HUES48 (cell line): Measurements from ENCODE around the gene SMS.

ENCODE experiments used
- H3K27ac ChIP-seq: one replicate; pipeline ENCODE4 v1.7.0; 2013; ENCODE audit warnings: low read depth, low read length, inconsistent platforms
- H3K27me3 ChIP-seq: 2 replicates; pipeline ENCODE4 v1.6.1; 2013; ENCODE audit warnings: mild to moderate bottlenecking, low read length; ENCODE audit not compliant: control insufficient read depth, insufficient read depth
- H3K36me3 ChIP-seq: 2 replicates; pipeline ENCODE4 v1.6.1; 2013; ENCODE audit warnings: low read length; ENCODE audit not compliant: control insufficient read depth, insufficient read depth
- H3K4me1 ChIP-seq: 2 replicates; pipeline ENCODE4 v1.6.1; 2013; ENCODE audit warnings: mild to moderate bottlenecking, low read length; ENCODE audit not compliant: control insufficient read depth, insufficient read depth
- H3K4me3 ChIP-seq: 2 replicates; pipeline ENCODE4 v1.5.1; 2013; ENCODE audit warnings: mild to moderate bottlenecking, low read depth, low read length
- H3K9ac ChIP-seq: 2 replicates; pipeline ENCODE4 v1.6.1; 2013; ENCODE audit warnings: mild to moderate bottlenecking, low read depth, low read length, moderate library complexity
- H3K9me3 ChIP-seq: 2 replicates; pipeline ENCODE4 v1.6.1; 2013; ENCODE audit warnings: low read length; ENCODE audit not compliant: control insufficient read depth, insufficient read depth

The SMS gene

GRCh38 chrX:21978346-21978745 lies 37.8 kb downstream of the SMS start:
- peaks cover 82% of the 10 kb centered on the region for H3K36me3 ChIP-seq

GRCh38 chrX:21982311-21982710 lies 41.8 kb downstream of the SMS start:
- Histone ChIP-seq H3K4me1 (no peaks in the 10 kb centered on the region), H3K9me3 (no peaks in the 10 kb centered on the region), H3K27ac (no peak overlapping the region), H3K9ac (no peak overlapping the region), H3K27me3 (no peaks in the 10 kb centered on the region), H3K36me3 (peaks cover 76% of the 10 kb centered on the region), H3K4me3 (no peak overlapping the region)

More at GRCh38 chrX:21978346-21978745, 37.8 kb downstream of the SMS start:
- Histone ChIP-seq H3K4me1 (no peaks in the 10 kb centered on the region), H3K27me3 (0 out of 2 replicates have a peak, but pooled peaks cover 2% of the 10 kb centered on the region), H3K9ac (no peak overlapping the region), H3K4me3 (no peak overlapping the region), H3K9me3 (no peaks in the 10 kb centered on the region), H3K27ac (no peak overlapping the region)

GRCh38 chrX:21985332-21985777 lies 44.8 kb downstream of the SMS start:
- no peaks in the 10 kb centered on the region for H3K9me3 ChIP-seq
- H3K4me3 ChIP-seq, result no peak overlapping the region
- H3K4me1 ChIP-seq, result no peaks in the 10 kb centered on the region
- H3K36me3 ChIP-seq, result peaks cover 77% of the 10 kb centered on the region
- H3K27me3 ChIP-seq, result no peaks in the 10 kb centered on the region
- no peak overlapping the region for H3K27ac ChIP-seq
- H3K9ac ChIP-seq, result no peak overlapping the region

- H3K4me1 ChIP-seq, result peaks cover 3% of the 10 kb centered on the region; the same call in 1 of the 2 replicates
- no peak overlapping the region for H3K9ac ChIP-seq
- H3K27ac ChIP-seq, result no peak overlapping the region
- no peak overlapping the region for H3K4me3 ChIP-seq
- peaks cover 76% of the 10 kb centered on the region for H3K36me3 ChIP-seq
- H3K9me3 ChIP-seq, result no peaks in the 10 kb centered on the region
- no peaks in the 10 kb centered on the region for H3K27me3 ChIP-seq
Observed at GRCh38 chrX:21986596-21986995, 46.1 kb downstream of the SMS start.

GRCh38 chrX:21989384-21989783 lies 48.9 kb downstream of the SMS start:
- Histone ChIP-seq H3K4me3 (no peak overlapping the region), H3K4me1 (peaks cover 11% of the 10 kb centered on the region; the same call in 1 of the 2 replicates), H3K27me3 (no peaks in the 10 kb centered on the region), H3K36me3 (peaks cover 92% of the 10 kb centered on the region), H3K27ac (no peak overlapping the region), H3K9me3 (no peaks in the 10 kb centered on the region), H3K9ac (no peak overlapping the region)

- no peak overlapping the region for H3K27ac ChIP-seq
- H3K4me3 ChIP-seq, result no peak overlapping the region
- no peaks in the 10 kb centered on the region for H3K9me3 ChIP-seq
- no peak overlapping the region for H3K9ac ChIP-seq
- H3K4me1 ChIP-seq, result peaks cover 11% of the 10 kb centered on the region; the same call in 1 of the 2 replicates
- H3K27me3 ChIP-seq, result no peaks in the 10 kb centered on the region
- peaks cover 88% of the 10 kb centered on the region for H3K36me3 ChIP-seq
Observed at GRCh38 chrX:21990832-21991231, 50.3 kb downstream of the SMS start.

- Histone ChIP-seq H3K4me1 (peaks cover 11% of the 10 kb centered on the region; the same call in 1 of the 2 replicates), H3K9me3 (no peaks in the 10 kb centered on the region), H3K27ac (no peak overlapping the region), H3K4me3 (no peak overlapping the region), H3K9ac (no peak overlapping the region), H3K36me3 (peaks cover 81% of the 10 kb centered on the region), H3K27me3 (no peaks in the 10 kb centered on the region)
Observed at GRCh38 chrX:21991504-21991903, 51.0 kb downstream of the SMS start.

- peaks cover 64% of the 10 kb centered on the region for H3K36me3 ChIP-seq
- peaks cover 11% of the 10 kb centered on the region; the same call in 1 of the 2 replicates for H3K4me1 ChIP-seq
- H3K27me3 ChIP-seq, result no peaks in the 10 kb centered on the region
- no peak overlapping the region for H3K4me3 ChIP-seq
- no peak overlapping the region for H3K27ac ChIP-seq
- H3K9ac ChIP-seq, result no peak overlapping the region
- no peaks in the 10 kb centered on the region for H3K9me3 ChIP-seq
Observed at GRCh38 chrX:21993265-21993664, 52.8 kb downstream of the SMS start.

- Histone ChIP-seq H3K9me3 (no peaks in the 10 kb centered on the region), H3K36me3 (peaks cover 30% of the 10 kb centered on the region), H3K27me3 (no peaks in the 10 kb centered on the region), H3K9ac (no peak overlapping the region), H3K4me3 (no peak overlapping the region), H3K4me1 (peaks cover 5% of the 10 kb centered on the region; the same call in 1 of the 2 replicates), H3K27ac (no peak overlapping the region)
Observed at GRCh38 chrX:21996872-21997455, 56.5 kb downstream of the SMS start.

- H3K27me3 ChIP-seq, result no peaks in the 10 kb centered on the region
- H3K27ac ChIP-seq, result no peak overlapping the region
- no peak overlapping the region for H3K9ac ChIP-seq
- no peaks in the 10 kb centered on the region for H3K9me3 ChIP-seq
- peaks cover 19% of the 10 kb centered on the region for H3K36me3 ChIP-seq
- H3K4me1 ChIP-seq, result no peaks in the 10 kb centered on the region
- H3K4me3 ChIP-seq, result no peak overlapping the region
Observed at GRCh38 chrX:21998037-21998436, 57.5 kb downstream of the SMS start.

GRCh38 chrX:22004866-22005265 lies 64.4 kb downstream of the SMS start:
- H3K4me1 ChIP-seq, result no peaks in the 10 kb centered on the region
- no peak overlapping the region for H3K9ac ChIP-seq
- H3K4me3 ChIP-seq, result no peak overlapping the region
- no peaks in the 10 kb centered on the region for H3K9me3 ChIP-seq
- H3K36me3 ChIP-seq, result peaks cover 14% of the 10 kb centered on the region; the same call in 1 of the 2 replicates
- no peak overlapping the region for H3K27ac ChIP-seq
- no peaks in the 10 kb centered on the region for H3K27me3 ChIP-seq
